ENCODE data around the gene MTRF1L. TPM values are rescaled to one million over a fixed set of nuclear protein-coding genes. Genes with fewer than 3 reads are reported as not detected.
A peak's percentile ranks its signal among the peaks of the same experiment; 100 is the strongest.

The MTRF1L gene
- total and polyA plus RNA-seq, 2 experiments from 2014 or later: 17.4 to 19.0 TPM

DNA sequence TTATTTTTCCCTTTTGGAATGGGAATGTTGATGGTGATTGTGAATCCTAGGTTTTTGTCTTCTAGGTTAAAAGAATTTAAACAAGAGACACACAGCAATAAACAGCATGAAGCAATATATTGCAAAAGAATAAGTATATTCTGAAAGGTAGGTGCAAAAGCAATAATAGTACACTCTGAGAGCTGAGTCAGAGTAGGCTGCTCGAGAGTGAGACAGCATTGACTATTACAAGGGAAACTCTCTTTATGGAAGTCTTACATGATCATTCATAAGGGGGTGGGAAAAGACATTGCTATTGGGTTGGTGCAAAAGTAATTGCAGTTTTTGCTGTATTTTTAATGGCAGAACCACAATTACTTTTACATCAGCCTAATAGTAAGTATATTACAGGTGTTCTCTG is 44.7 kb downstream of the MTRF1L start:
- H3K27ac ChIP-seq: no peak overlapping the region
- H3K27me3 ChIP-seq: no peaks in the 10 kb centered on the region
- TF ChIP-seq EZH2phosphoT487 (IDR thresholded peaks at IDR 0.05; ENCODE audit: low read depth, severe bottlenecking, unreplicated experiment) (no peak), EZH2 (IDR thresholded peaks at IDR 0.05; ENCODE audit: borderline replicate concordance) (no peak)
- TF ChIP-seq, protein P1, sequence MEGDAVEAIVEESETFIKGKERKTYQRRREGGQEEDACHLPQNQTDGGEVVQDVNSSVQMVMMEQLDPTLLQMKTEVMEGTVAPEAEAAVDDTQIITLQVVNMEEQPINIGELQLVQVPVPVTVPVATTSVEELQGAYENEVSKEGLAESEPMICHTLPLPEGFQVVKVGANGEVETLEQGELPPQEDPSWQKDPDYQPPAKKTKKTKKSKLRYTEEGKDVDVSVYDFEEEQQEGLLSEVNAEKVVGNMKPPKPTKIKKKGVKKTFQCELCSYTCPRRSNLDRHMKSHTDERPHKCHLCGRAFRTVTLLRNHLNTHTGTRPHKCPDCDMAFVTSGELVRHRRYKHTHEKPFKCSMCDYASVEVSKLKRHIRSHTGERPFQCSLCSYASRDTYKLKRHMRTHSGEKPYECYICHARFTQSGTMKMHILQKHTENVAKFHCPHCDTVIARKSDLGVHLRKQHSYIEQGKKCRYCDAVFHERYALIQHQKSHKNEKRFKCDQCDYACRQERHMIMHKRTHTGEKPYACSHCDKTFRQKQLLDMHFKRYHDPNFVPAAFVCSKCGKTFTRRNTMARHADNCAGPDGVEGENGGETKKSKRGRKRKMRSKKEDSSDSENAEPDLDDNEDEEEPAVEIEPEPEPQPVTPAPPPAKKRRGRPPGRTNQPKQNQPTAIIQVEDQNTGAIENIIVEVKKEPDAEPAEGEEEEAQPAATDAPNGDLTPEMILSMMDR (IDR thresholded peaks at IDR 0.05; ENCODE audit: poor library complexity): no peak
- no peak overlapping the region for H2AFZ ChIP-seq
- no peaks in the 10 kb centered on the region for H3K79me2 ChIP-seq
- no peak for DNase-seq (ENCODE audit: low spot score)
- no peaks in the 10 kb centered on the region for H3K9me2 ChIP-seq (replicated peaks; ENCODE audit: insufficient read depth)
- H3K36me3 ChIP-seq (replicated peaks; ENCODE audit: insufficient read depth, low read depth): no peaks in the 10 kb centered on the region
- H3K9me3 ChIP-seq (ENCODE audit: low read depth): no peaks in the 10 kb centered on the region
- no peaks in the 10 kb centered on the region for H4K20me1 ChIP-seq (ENCODE audit: insufficient read depth, poor library complexity, severe bottlenecking)
- H3K4me2 ChIP-seq: no peak overlapping the region
- WGBS (ENCODE audit: low lambda C conversion rate, missing lambda C conversion rate): 77% methylated on average over 1 of the region's 1 CpG
- H3K4me3 ChIP-seq: no peak overlapping the region
- no peaks in the 10 kb centered on the region for H3K4me1 ChIP-seq (ENCODE audit: insufficient read depth)

DNA sequence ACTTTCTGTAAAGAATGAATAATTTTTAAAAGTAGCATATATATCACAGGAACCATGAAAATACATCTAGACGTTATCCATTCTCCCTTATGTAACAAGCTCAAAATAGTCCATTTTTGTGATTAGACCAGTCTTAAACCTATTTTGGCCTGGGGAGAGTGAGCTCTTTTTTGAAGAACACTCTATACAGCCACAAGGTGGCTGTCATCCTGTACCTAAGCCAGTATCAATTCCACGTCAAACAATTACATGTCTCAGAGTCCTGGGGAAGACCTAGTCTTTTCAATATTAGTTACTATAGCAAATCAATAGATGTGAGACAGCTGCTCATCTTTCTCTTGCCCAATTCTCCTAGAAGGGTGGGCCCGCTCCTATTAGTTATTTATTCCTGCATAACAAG is 48.1 kb downstream of the MTRF1L start:
- Histone ChIP-seq H3K4me2 (no peak overlapping the region), H3K27me3 (no peaks in the 10 kb centered on the region), H3K79me2 (no peaks in the 10 kb centered on the region), H3K4me3 (no peak overlapping the region), H3K9me3 (ENCODE audit: low read depth) (no peaks in the 10 kb centered on the region), H3K27ac (no peak overlapping the region), H3K36me3 (replicated peaks; ENCODE audit: insufficient read depth, low read depth) (no peaks in the 10 kb centered on the region), H4K20me1 (ENCODE audit: insufficient read depth, poor library complexity, severe bottlenecking) (no peaks in the 10 kb centered on the region), H3K9me2 (replicated peaks; ENCODE audit: insufficient read depth) (no peaks in the 10 kb centered on the region), H2AFZ (no peak overlapping the region), H3K4me1 (ENCODE audit: insufficient read depth) (no peaks in the 10 kb centered on the region)
- no peak for DNase-seq (ENCODE audit: low spot score)
- TF ChIP-seq, protein P1 (IDR thresholded peaks at IDR 0.05; ENCODE audit: poor library complexity): no peak
- TF ChIP-seq EZH2phosphoT487 (IDR thresholded peaks at IDR 0.05; ENCODE audit: low read depth, severe bottlenecking, unreplicated experiment): no peak
- whole genome bisulfite sequencing (ENCODE audit: low lambda C conversion rate, missing lambda C conversion rate): 70% methylated on average over 3 of the region's 3 CpGs

DNA sequence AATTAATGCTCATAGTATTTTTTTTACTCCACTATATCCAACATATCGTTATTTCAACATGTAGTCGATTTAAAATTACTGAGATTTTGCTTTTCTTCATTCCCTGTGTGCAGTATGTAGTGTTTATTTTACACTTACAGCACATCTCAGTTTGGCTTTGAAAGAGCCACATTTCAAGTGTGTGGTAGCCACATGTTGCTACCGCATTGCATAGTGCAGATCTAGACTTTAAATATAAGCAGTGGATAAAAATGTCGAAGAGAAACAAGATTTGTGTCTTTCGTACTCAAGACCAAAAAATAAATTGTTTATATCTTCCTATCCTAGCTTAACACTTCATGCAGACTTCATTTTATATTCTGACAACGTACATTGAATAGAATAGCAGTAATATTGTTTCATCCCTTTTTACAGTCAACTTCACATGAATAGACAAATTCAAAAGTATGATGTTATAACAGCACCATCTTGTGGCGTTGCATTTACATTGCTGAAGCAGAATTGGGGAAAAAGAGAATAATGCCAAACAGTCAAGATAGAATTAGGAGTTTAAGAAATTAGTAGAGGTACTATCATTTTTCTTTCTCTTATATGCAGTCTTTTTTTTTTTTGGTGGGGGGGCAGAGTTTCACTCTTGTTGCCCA is 49.5 kb downstream of the MTRF1L start:
- TF ChIP-seq, protein P1 (IDR thresholded peaks at IDR 0.05; ENCODE audit: poor library complexity): peak; percentile 68
- no peak for TF ChIP-seq EZH2 (IDR thresholded peaks at IDR 0.05; ENCODE audit: borderline replicate concordance)
- H3K4me2 ChIP-seq: no peak overlapping the region
- DNase-seq (ENCODE audit: low spot score): peak; percentile 26
- no peaks in the 10 kb centered on the region for H3K9me3 ChIP-seq (ENCODE audit: low read depth)
- no peaks in the 10 kb centered on the region for H3K27me3 ChIP-seq
- H3K36me3 ChIP-seq (replicated peaks; ENCODE audit: insufficient read depth, low read depth): no peaks in the 10 kb centered on the region
- no peaks in the 10 kb centered on the region for H3K79me2 ChIP-seq
- no peaks in the 10 kb centered on the region for H3K9me2 ChIP-seq (replicated peaks; ENCODE audit: insufficient read depth)
- H3K4me3 ChIP-seq: no peak overlapping the region
- H4K20me1 ChIP-seq (ENCODE audit: insufficient read depth, poor library complexity, severe bottlenecking): no peaks in the 10 kb centered on the region
- H3K4me1 ChIP-seq (ENCODE audit: insufficient read depth): no peaks in the 10 kb centered on the region
- no peak overlapping the region for H3K27ac ChIP-seq
- WGBS (ENCODE audit: low lambda C conversion rate, missing lambda C conversion rate): 75% methylated on average over 7 of the region's 7 CpGs
- no peak overlapping the region for H2AFZ ChIP-seq

DNA sequence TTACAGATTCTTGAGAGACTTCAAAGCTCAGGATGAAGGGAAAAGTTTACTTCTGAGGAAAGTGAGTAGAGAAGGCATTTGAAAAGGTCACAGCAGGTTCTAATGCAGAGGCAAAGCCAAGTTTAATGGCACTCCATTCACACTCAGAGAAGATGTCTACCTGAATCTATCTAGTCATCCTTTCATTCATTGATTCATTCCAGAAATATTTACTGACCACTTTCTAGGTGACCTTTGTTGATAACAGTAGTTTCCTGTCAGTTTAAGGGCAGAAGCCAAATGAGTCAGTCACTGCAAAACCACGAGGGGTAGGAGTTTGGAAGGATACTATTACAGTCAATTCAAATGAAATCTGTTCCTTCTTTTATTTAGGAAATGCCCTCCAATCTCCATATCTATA is 50.5 kb downstream of the MTRF1L start:
- H4K20me1 ChIP-seq (ENCODE audit: insufficient read depth, poor library complexity, severe bottlenecking): no peaks in the 10 kb centered on the region
- no peaks in the 10 kb centered on the region for H3K27me3 ChIP-seq
- no peak overlapping the region for H2AFZ ChIP-seq
- TF ChIP-seq, protein P1 (IDR thresholded peaks at IDR 0.05; ENCODE audit: poor library complexity): no peak
- TF ChIP-seq EZH2phosphoT487 (IDR thresholded peaks at IDR 0.05; ENCODE audit: low read depth, severe bottlenecking, unreplicated experiment) (no peak), EZH2 (IDR thresholded peaks at IDR 0.05; ENCODE audit: borderline replicate concordance) (no peak)
- 4% methylated on average over 1 of the region's 1 CpG for WGBS (ENCODE audit: low lambda C conversion rate, missing lambda C conversion rate)
- H3K36me3 ChIP-seq (replicated peaks; ENCODE audit: insufficient read depth, low read depth): no peaks in the 10 kb centered on the region
- H3K9me3 ChIP-seq (ENCODE audit: low read depth): no peaks in the 10 kb centered on the region
- no peak overlapping the region for H3K4me3 ChIP-seq
- no peak for DNase-seq (ENCODE audit: low spot score)
- no peaks in the 10 kb centered on the region for H3K9me2 ChIP-seq (replicated peaks; ENCODE audit: insufficient read depth)
- no peak overlapping the region for H3K27ac ChIP-seq
- no peak overlapping the region for H3K4me2 ChIP-seq
- no peaks in the 10 kb centered on the region for H3K79me2 ChIP-seq
- H3K4me1 ChIP-seq (ENCODE audit: insufficient read depth): no peaks in the 10 kb centered on the region
